Large intestine (tissue), 3 donors: ENCODE data around the gene AAK1. TPM values are rescaled to one million over a fixed set of nuclear protein-coding genes. Genes with fewer than 3 reads are reported as not detected.
A peak's percentile ranks its signal among the peaks of the same experiment; 100 is the strongest.
"Not testable (repeated sequence)": the region's sequence is repeated elsewhere in the genome, so short reads cannot be mapped to it uniquely, and the experiment has no call there.

Source experiments
- DNase-seq, 2 donors: peaks; one replicate each; pipeline versions ENCODE4 v3.0.0 to v3.0.0-alpha.2; 2013
- H3K27ac ChIP-seq: one replicate; pipeline ENCODE4 v1.5.1; 2013; ENCODE audit warnings: low read length
- H3K27me3 ChIP-seq: 2 replicates; pipeline ENCODE4 v1.6.1; 2013; ENCODE audit warnings: low read length; ENCODE audit not compliant: control insufficient read depth, insufficient read depth
- H3K36me3 ChIP-seq: 2 replicates; pipeline ENCODE4 v1.6.1; 2013; ENCODE audit warnings: low read length; ENCODE audit not compliant: control insufficient read depth, insufficient read depth
- H3K4me1 ChIP-seq: one replicate; pipeline ENCODE4 v1.6.1; 2013; ENCODE audit warnings: low read length; ENCODE audit not compliant: control insufficient read depth, insufficient read depth
- H3K4me3 ChIP-seq: one replicate; pipeline ENCODE4 v1.5.1; 2013; ENCODE audit warnings: low read length
- H3K9me3 ChIP-seq: one replicate; pipeline ENCODE4 v1.6.1; 2013; ENCODE audit warnings: mild to moderate bottlenecking, low read depth, low read length, moderate library complexity; ENCODE audit not compliant: control insufficient read depth
- WGBS: methylation state at CpG from one replicate; pipeline ENCODE4 v1.1.5; 2013; ENCODE audit warnings: low lambda C conversion rate; ENCODE audit not compliant: insufficient coverage; 5-methylcytosine and 5-hydroxymethylcytosine counted together
- polyA plus RNA-seq: library from polyadenylated mRNA; unstranded; fragments of 120-200 nt; gene quantifications from one replicate; pipeline ENCODE4 v1.2.1, GENCODE V29; 2013

AAK1 gene
- polyA plus RNA-seq, 1 donor = 18.6 TPM

DNA sequence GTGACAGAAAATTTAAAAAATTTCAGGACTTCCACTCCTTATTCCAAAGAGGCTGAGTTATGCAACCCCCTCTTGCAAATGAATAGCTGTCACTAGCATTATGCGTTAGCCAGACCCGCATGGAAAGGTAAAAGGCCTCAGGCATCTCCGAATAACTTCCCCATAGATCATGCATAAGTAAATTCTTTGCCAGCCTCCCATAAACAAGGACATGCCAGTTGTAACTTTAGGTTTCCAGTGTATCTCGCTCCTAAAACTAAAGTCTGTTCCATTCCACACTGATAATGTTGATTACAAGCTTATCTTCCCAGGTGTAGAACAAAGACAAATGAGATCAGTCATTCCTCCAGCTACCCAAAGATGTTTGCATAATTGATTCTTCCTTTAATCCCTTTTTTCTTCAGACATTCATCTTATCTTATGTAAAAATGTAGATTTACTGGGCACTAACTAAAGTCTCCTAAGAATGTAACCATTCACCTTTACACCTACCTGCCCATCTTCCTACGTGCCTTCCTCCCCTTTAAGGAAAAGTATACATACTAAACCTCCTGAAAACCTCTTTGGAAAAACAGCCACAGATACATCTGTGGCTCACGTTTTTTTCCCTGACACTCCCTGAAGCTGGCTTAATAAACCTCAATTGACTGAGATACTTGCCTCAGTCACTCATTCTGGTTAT lies 192.7 kb downstream of the AAK1 start:
- Histone ChIP-seq H3K36me3 (no peaks in the 10 kb centered on the region), H3K9me3 (no peaks in the 10 kb centered on the region), H3K27ac (no peak overlapping the region), H3K27me3 (no peaks in the 10 kb centered on the region), H3K4me3 (no peak overlapping the region), H3K4me1 (no peaks in the 10 kb centered on the region)
- no peak for DNase-seq
- 43% methylated on average over 2 of the region's 6 CpGs for WGBS

DNA sequence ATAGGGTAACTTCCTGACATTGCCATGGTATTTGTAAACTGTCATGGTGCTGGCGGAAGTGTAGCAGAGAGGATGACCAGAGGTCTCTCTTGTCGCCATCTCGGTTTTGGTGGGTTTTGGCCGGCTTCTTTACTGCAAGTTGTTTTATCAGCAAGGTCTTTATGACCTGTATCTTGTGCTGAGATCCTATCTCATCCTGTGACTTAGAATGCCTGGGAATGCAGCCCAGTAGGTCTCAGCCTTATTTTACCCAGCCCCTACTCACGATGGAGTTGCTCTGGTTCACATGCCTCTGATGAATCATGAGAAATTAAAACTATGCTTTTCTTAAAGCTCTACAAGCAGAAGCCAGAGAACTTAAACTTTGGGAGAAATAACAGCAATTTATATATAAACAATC lies 193.6 kb downstream of the AAK1 start:
- WGBS = no CpG with 5 or more reads among the region's 5 CpGs
- Histone ChIP-seq H3K4me3 (no peak overlapping the region), H3K27me3 (no peaks in the 10 kb centered on the region), H3K36me3 (no peaks in the 10 kb centered on the region), H3K9me3 (no peaks in the 10 kb centered on the region), H3K4me1 (no peaks in the 10 kb centered on the region), H3K27ac (no peak overlapping the region)
- no peak for DNase-seq

DNA sequence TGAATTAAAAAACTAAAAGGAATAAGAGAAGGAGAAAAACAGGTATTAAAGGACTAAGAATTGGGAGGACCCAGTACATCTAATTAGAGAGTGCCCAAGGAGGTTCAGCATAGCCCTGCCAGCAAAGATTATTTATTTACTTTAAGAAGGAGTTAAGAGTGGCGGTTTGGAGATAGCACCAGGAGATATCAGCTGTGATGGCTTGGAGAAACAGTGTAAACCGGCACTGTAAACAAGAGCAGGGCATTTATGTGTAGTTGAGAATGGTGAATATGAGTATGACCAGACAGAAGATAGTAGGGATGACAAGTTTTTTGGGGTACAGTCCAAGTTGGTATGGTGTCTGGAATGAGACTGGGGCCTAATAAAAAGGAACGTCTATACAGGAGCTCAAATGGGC lies 199.9 kb downstream of the AAK1 start:
- DNase-seq, H3K9me3 ChIP-seq, H3K36me3 ChIP-seq, H3K27ac ChIP-seq, H3K4me3 ChIP-seq, H3K27me3 ChIP-seq, H3K4me1 ChIP-seq: not testable (repeated sequence)
- no CpG with 5 or more reads among the region's 3 CpGs for WGBS

DNA sequence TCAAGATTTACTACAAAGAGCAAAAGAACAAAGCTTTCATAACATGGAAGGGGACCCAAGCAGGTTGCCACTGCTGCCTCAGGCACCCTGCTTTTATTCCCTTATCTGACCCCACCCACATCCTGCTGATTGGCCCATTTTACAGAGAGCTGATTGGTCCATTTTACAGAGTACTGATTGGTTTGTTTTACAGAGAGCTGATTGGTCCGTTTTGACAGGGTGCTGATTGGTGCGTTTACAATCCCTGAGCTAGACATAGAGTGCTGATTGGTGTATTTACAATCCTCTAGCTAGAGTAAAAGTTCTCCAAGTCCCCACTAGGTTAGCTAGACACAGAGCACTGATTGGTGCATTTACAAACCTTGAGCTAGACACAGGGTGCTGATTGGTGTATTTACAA lies 204.0 kb downstream of the AAK1 start:
- DNase-seq, H3K27ac ChIP-seq, H3K36me3 ChIP-seq, H3K27me3 ChIP-seq, H3K9me3 ChIP-seq, H3K4me3 ChIP-seq: not testable (repeated sequence)
- WGBS = no CpG with 5 or more reads among the region's 2 CpGs
- peaks cover 10% of the 10 kb centered on the region for H3K4me1 ChIP-seq

DNA sequence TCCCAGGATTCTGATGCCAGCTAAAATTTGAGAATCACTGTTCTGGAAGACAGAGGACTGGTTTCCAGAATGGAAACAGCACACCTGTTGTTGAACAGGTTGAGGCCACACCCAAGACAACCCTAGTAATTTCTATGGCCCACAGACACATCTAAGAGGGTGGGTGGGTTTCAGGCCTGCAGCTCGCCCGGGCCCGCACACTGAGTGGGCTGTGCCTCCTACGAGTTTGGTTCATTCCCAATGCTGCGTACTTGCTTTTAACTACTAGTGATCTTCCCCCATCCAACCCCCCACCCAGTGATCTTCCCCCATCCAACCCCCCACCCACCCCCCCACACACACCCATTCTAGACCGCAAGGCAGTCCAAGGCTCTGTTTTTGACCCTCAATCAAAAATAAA lies 205.0 kb downstream of the AAK1 start:
- no peaks in the 10 kb centered on the region for H3K36me3 ChIP-seq
- no CpG with 5 or more reads among the region's 6 CpGs for WGBS
- peaks cover 11% of the 10 kb centered on the region for H3K4me1 ChIP-seq
- no peaks in the 10 kb centered on the region for H3K9me3 ChIP-seq
- no peak for DNase-seq
- no peak overlapping the region for H3K4me3 ChIP-seq
- H3K27ac ChIP-seq = no peak overlapping the region
- H3K27me3 ChIP-seq = no peaks in the 10 kb centered on the region

DNA sequence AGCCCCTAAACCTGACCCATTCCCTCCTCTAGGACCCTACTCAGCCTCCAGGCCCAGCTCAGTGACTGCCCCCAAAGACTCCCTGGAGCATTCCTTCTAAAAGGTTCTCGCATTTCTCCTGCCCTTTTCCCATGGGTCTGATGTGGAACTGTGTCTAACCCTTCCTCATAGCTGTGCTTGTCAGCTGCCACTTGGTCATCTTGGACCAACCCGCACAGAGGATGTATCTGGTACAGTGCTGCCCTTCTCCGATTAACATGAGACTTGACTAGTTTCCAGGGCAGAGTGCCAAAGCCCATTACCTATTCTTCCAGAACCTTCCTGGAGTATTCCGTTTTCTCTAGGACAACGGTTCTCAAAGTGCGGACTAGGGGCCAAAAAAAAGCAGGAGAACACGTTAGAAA lies 205.8 kb downstream of the AAK1 start:
- H3K27ac ChIP-seq = peak overlapping the region; percentile 83

DNA sequence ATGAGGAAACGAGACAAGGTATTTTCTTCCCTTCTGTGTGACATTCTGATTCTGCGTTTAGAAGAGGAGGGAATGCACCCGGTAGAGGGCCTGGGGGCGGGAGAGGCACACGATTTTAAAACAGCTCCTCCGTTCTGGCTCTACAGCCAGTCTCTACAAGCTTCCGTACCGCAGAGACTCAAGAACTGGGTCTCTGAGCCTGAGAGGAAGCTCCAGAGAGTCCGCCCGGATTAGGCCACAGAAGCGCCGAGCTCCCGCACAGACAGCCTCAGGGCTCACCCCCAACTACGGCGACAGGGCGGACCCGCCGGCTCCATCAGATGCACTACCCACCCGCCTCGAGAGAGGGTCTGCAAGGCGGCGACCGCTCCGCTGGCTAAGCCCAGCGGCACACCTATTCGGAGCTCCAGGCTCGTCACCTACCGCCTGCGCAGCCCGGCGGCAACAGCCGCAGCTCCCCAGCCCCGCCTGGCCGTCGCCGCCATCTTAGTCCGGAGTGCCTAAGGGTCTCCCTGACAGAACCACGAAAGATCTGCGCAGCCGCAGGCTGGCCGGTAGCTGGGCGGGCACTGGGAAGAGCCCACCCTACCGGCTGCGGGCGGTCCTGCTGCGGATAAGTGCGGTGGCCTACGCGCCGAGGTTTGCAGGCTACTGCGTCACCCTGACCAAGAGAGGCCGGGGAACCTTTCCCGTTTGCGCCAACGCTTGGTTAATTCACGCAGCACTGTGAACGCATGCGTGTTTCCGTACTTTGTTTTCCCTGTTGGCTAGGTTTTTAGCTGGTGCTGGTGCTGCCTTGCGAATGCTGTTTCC lies 206.4 kb downstream of the AAK1 start, which contains the start of gene NFU1:
NFU1 (minus strand) TSS at position 498 of the 813 bp plus-strand sequence; CDS start at position 485, 13 bp downstream.
- WGBS = no CpG with 5 or more reads among the region's 60 CpGs
- no peaks in the 10 kb centered on the region for H3K27me3 ChIP-seq
- peak; percentile 94 to 96 for DNase-seq
- no peaks in the 10 kb centered on the region for H3K36me3 ChIP-seq
- H3K9me3 ChIP-seq = no peaks in the 10 kb centered on the region
- peak within 1 kb of the TSS; percentile 83 for H3K27ac ChIP-seq
- peak within 1 kb of the TSS; percentile 92 for H3K4me3 ChIP-seq
- H3K4me1 ChIP-seq = peaks cover 11% of the 10 kb centered on the region

More for the DNA sequence above, 205.8 kb downstream of the AAK1 start:
- WGBS = no CpG with 5 or more reads among the region's 7 CpGs
- Histone ChIP-seq H3K4me1 (peaks cover 11% of the 10 kb centered on the region), H3K27me3 (no peaks in the 10 kb centered on the region), H3K4me3 (peak overlapping the region; percentile 92), H3K36me3 (no peaks in the 10 kb centered on the region), H3K9me3 (no peaks in the 10 kb centered on the region)
- DNase-seq = peak in 1 of 2 donors; percentile 12

DNA sequence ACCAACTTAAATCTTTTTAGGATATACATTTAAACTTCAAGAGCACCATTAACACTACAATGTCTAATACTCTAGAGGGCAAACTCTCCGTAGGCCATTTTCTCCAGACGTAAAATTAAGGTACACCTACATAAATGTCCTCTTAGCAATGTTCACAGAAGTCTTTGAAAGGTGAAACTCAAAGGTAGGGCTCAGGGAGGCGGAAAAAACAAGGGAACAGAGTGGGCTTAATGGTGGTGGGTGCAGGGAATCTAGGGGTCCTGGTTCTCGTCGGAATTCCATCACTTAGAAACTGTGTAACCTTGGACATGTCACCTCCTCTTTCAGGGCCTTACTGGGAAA lies 207.0 kb downstream of the AAK1 start:
- peak overlapping the region; percentile 92 for H3K4me3 ChIP-seq
- WGBS = 0% methylated on average over 2 of the region's 5 CpGs

DNA sequence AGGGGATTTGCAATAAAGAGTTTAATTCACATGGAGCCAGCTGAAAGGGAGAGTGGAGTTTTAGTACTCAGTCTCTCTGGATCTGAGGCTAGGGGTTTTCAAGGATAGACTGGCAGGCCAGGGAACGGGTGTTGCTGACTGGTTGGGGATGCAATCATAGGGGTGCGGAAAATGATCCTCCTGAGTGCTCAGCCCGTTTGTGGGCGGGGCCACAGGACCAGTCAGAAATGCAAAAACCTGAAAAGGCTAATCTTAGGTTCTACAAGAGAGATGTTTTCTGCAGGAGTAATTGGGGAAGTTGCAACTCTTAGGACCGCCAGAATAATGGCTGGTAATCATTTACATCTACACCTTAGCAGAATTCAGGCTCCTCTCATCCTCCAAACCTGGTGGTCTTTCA lies 208.8 kb downstream of the AAK1 start:
- Histone ChIP-seq H3K36me3 (peaks cover 11% of the 10 kb centered on the region), H3K9me3 (no peaks in the 10 kb centered on the region), H3K4me3 (no peak overlapping the region), H3K27ac (no peak overlapping the region), H3K27me3 (no peaks in the 10 kb centered on the region), H3K4me1 (peaks cover 11% of the 10 kb centered on the region)
- no peak for DNase-seq
- no CpG with 5 or more reads among the region's 5 CpGs for WGBS

More for the DNA sequence above, 207.0 kb downstream of the AAK1 start:
- no peaks in the 10 kb centered on the region for H3K27me3 ChIP-seq
- H3K36me3 ChIP-seq = no peaks in the 10 kb centered on the region
- H3K4me1 ChIP-seq = peaks cover 11% of the 10 kb centered on the region
- H3K9me3 ChIP-seq = no peaks in the 10 kb centered on the region
- peak in 1 of 2 donors; percentile 20 for DNase-seq
- peak overlapping the region; percentile 83 for H3K27ac ChIP-seq

DNA sequence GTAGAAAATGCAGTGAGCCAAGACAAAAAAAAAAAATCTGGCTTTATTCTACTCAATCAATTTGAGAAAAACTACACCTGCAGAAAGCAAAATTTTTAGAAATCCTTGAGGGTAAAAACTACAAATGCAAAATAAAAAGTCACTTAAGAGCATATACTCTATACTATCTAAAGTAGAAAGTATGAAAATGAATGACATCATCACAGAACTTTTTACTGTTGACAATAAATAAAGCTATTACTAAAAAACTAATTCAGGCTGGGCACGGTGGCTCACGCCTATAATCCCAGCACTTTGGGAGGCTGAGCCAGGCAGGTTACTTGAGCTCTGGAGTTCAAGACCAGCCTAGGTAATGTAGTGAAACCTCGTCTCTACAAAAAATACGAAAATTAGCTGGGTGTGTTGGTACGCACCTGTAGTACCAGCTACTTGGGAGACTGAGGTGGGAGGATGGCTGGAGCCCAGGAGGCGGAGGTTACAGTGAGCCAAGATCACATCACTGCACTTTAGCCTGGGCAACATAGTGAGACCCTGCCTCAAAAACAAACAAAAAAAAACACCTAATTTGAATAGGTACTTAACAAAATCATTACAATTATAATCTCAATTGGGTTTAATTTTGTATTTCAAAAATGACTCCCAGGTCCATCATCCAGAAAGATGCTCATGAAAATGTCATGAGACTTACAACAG lies 213.9 kb downstream of the AAK1 start:
- Histone ChIP-seq H3K27ac (no peak overlapping the region), H3K4me1 (peaks cover 2% of the 10 kb centered on the region), H3K27me3 (no peaks in the 10 kb centered on the region), H3K36me3 (peaks cover 33% of the 10 kb centered on the region), H3K9me3 (no peaks in the 10 kb centered on the region), H3K4me3 (no peak overlapping the region)
- 100% methylated on average over 2 of the region's 6 CpGs for WGBS
- no peak for DNase-seq
